SK-N-MC (cell line): Measurements from ENCODE around the gene CUX1.

Experiments used
- EZH2 ChIP-seq: fragments of 200-600 bp; sonication (generic); IDR thresholded peaks from one replicate; pipeline ENCODE4 v1.6.1; 2017; ENCODE audit warnings: antibody characterized with exemption
- FOXP2 ChIP-seq: optimal IDR thresholded peaks from 2 replicates; pipeline ENCODE3; 2011; ENCODE audit warnings: mild to moderate bottlenecking, moderate library complexity; ENCODE audit not compliant: insufficient read depth; ENCODE audit errors: extremely low read length, control extremely low read depth
- POLR2AphosphoS5 ChIP-seq: IDR thresholded peaks from 2 replicates; pipeline ENCODE4 v1.6.1; 2012; ENCODE audit warnings: mild to moderate bottlenecking, low read depth, low read length, borderline replicate concordance

- TF ChIP-seq EZH2 = no peak
- no peak for TF ChIP-seq POLR2AphosphoS5
- no peak for TF ChIP-seq FOXP2
Measured at GRCh38 chr7:102072003-102072402, 254.6 kb downstream of the CUX1 start.
